ENCODE results near the gene ATP10A.

DNA sequence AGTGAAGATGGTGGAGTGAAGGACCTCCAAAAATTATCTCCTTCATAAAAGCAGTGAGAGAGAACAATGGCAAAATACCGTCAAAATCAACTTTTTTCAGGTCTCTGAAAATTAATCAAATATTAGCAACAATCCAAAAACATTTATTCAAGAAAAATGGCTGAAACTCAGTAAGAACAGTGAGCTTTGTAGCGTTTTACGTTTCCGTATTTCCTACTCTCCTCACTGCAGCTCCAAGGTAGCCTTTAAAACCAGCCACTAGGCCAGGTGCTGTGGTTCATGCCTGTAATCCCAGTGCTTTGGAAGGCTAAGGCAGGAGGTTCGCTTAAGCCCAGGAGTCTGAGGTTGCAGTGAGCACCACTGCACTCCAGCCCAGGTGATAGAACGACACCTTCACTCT is 38.5 kb downstream of the ATP10A start:
- TF ChIP-seq POLR2A (IDR thresholded peaks at IDR 0.05) (no peak), CTCF (IDR thresholded peaks at IDR 0.05) (no peak), POLR2AphosphoS5 (IDR thresholded peaks at IDR 0.05) (no peak)
